Measurements from ENCODE around the gene BANK1.

- TF ChIP-seq CTCF (IDR thresholded peaks at IDR 0.05) (no peak), POLR2A (IDR thresholded peaks at IDR 0.05) (no peak)
Measured at GRCh38 chr4:101870874-101871273, 80.3 kb downstream of the BANK1 start.

Measured in upper lobe of left lung (tissue), 4 donors.